IMR-90 (cell line): ENCODE data around the gene RNF43. TPM values are rescaled to one million over a fixed set of nuclear protein-coding genes. Genes with fewer than 3 reads are reported as not detected.

ENCODE experiments used
- ATAC-seq: fragments of 200-7000 bp; cut with Tn5 transposase; 2 replicates; pipeline ENCODE4 v1.9.1; 2020; ENCODE audit warnings: low read depth, mild to moderate bottlenecking, moderate library complexity
- BruUV-seq: library from RNA; stranded (reverse); fragments of 400-500 nt; replicated peaks from 2 replicates; lab custom pipeline; 2021; lab: Mats Ljungman, UMichigan
- CTCF ChIA-PET: fragments of 300-600 bp; formaldehyde crosslinking; extraction: SDS; loops from one replicate; lab custom pipeline; 2021; ENCODE audit warnings: antibody characterized with exemption; lab: Yijun Ruan, JAX
- POLR2A ChIA-PET: fragments of 300-600 bp; sonication (Branson Sonifier 250); formaldehyde crosslinking; loops from one replicate; lab custom pipeline; 2022; ENCODE audit warnings: antibody characterized with exemption; ENCODE audit not compliant: unreplicated experiment; lab: Charles Lee
- DNase-seq: peaks from one replicate; pipeline ENCODE4 v3.0.0; 2013
- H2AFZ ChIP-seq: replicated peaks from 2 replicates; pipeline ENCODE3; 2013; ENCODE audit warnings: low read length, mild to moderate bottlenecking; ENCODE audit not compliant: poor library complexity
- H2AK5ac ChIP-seq: 2 replicates; pipeline ENCODE4 v1.6.1; 2013; ENCODE audit warnings: low read depth, low read length, inconsistent platforms
- H2AK9ac ChIP-seq: replicated peaks from 2 replicates; pipeline ENCODE3; 2013; ENCODE audit warnings: mild to moderate bottlenecking, low read depth, low read length, moderate library complexity; ENCODE audit not compliant: poor library complexity
- H2BK120ac ChIP-seq: 2 replicates; pipeline ENCODE4 v1.6.1; 2013; ENCODE audit warnings: low read depth, low read length, inconsistent platforms
- H2BK15ac ChIP-seq: 3 replicates; pipeline ENCODE4 v1.6.1; 2013; ENCODE audit warnings: low read depth, low read length, inconsistent platforms
- H2BK20ac ChIP-seq: 2 replicates; pipeline ENCODE4 v1.6.1; 2013; ENCODE audit warnings: low read depth, mild to moderate bottlenecking, inconsistent platforms, low read length, moderate library complexity
- H2BK5ac ChIP-seq: 2 replicates; pipeline ENCODE4 v1.6.1; 2013; ENCODE audit warnings: mild to moderate bottlenecking, low read depth, low read length, inconsistent platforms; ENCODE audit not compliant: poor library complexity, severe bottlenecking
- H3K14ac ChIP-seq: replicated peaks from 2 replicates; pipeline ENCODE4 v1.6.1; 2013; ENCODE audit warnings: low read depth, low read length, inconsistent platforms
- H3K18ac ChIP-seq: 2 replicates; pipeline ENCODE4 v1.6.1; 2013; ENCODE audit warnings: low read depth, low read length, control low read depth
- H3K23ac ChIP-seq: 2 replicates; pipeline ENCODE4 v1.6.1; 2013; ENCODE audit warnings: low read depth, low read length, inconsistent platforms
- H3K27ac ChIP-seq: 2 replicates; pipeline ENCODE4 v1.5.1; 2013; ENCODE audit warnings: mild to moderate bottlenecking, control low read depth, low read length; ENCODE audit not compliant: insufficient read depth
- H3K27me3 ChIP-seq: 2 replicates; pipeline ENCODE4 v1.6.1; 2013; ENCODE audit warnings: low read length; ENCODE audit not compliant: control insufficient read depth, insufficient read depth
- H3K36me3 ChIP-seq: 2 replicates; pipeline ENCODE4 v1.6.1; 2013; ENCODE audit warnings: low read length, mixed read lengths; ENCODE audit not compliant: control insufficient read depth, insufficient read depth
- H3K4ac ChIP-seq: 2 replicates; pipeline ENCODE4 v1.6.1; 2013; ENCODE audit warnings: low read depth, low read length, inconsistent platforms
- H3K4me1 ChIP-seq: 2 replicates; pipeline ENCODE4 v1.6.1; 2013; ENCODE audit warnings: low read length, mixed read lengths; ENCODE audit not compliant: control insufficient read depth, insufficient read depth
- H3K4me2 ChIP-seq: 2 replicates; pipeline ENCODE4 v1.6.1; 2013; ENCODE audit warnings: low read depth, mild to moderate bottlenecking, control low read depth, low read length, moderate library complexity
- H3K4me3 ChIP-seq: 2 replicates; pipeline ENCODE4 v1.5.1; 2013; ENCODE audit warnings: low read depth, mild to moderate bottlenecking, control low read depth, low read length, moderate library complexity; ENCODE audit not compliant: insufficient read depth
- H3K56ac ChIP-seq: 2 replicates; pipeline ENCODE4 v1.6.1; 2013; ENCODE audit warnings: low read length, inconsistent platforms; ENCODE audit not compliant: insufficient read depth; ENCODE audit errors: extremely low read depth
- H3K79me1 ChIP-seq, 2 experiments: 2 replicates each; pipeline ENCODE4 v1.6.1; 2013; ENCODE audit warnings: low read length in 2 of 2, inconsistent platforms in 1 of 2, low read depth in 1 of 2
- H3K9ac ChIP-seq: 2 replicates; pipeline ENCODE4 v1.6.1; 2013; ENCODE audit warnings: low read depth, low read length, control low read depth
- H3K9me1 ChIP-seq: 2 replicates; pipeline ENCODE4 v1.6.1; 2013; ENCODE audit warnings: low read length, inconsistent platforms; ENCODE audit not compliant: insufficient read depth
- H3K9me3 ChIP-seq: 2 replicates; pipeline ENCODE4 v1.6.1; 2013; ENCODE audit warnings: low read length; ENCODE audit not compliant: control insufficient read depth, insufficient read depth
- H4K20me1 ChIP-seq: 2 replicates; pipeline ENCODE4 v1.6.1; 2013; ENCODE audit warnings: low read length, inconsistent platforms; ENCODE audit not compliant: insufficient read depth
- H4K5ac ChIP-seq: 2 replicates; pipeline ENCODE4 v1.6.1; 2013; ENCODE audit warnings: mild to moderate bottlenecking, low read depth, low read length, control low read depth
- H4K8ac ChIP-seq, 2 experiments: 2 replicates each; pipeline ENCODE4 v1.6.1; 2013; ENCODE audit warnings: low read depth in 2 of 2, low read length in 2 of 2, control low read depth in 1 of 2, inconsistent platforms in 1 of 2
- H4K91ac ChIP-seq: 2 replicates; pipeline ENCODE4 v1.6.1; 2013; ENCODE audit warnings: low read depth, low read length, inconsistent platforms; ENCODE audit not compliant: insufficient read depth
- BHLHE40 ChIP-seq: fragments of 150-350 bp; IDR thresholded peaks from 2 replicates; pipeline ENCODE4 v1.6.1; 2016; ENCODE audit warnings: mild to moderate bottlenecking, low read depth, low read length
- CEBPB ChIP-seq: IDR thresholded peaks from 2 replicates; pipeline ENCODE4 v1.6.1; 2012; ENCODE audit warnings: low read depth, low read length, improper control_type of control experiment
- CHD1 ChIP-seq: IDR thresholded peaks from 2 replicates; pipeline ENCODE4 v1.6.1; 2012; ENCODE audit warnings: low read depth, low read length, improper control_type of control experiment
- ELK1 ChIP-seq: fragments of 150-350 bp; IDR thresholded peaks from 2 replicates; pipeline ENCODE4 v1.6.1; 2016; ENCODE audit warnings: low read depth, mild to moderate bottlenecking, low read length, moderate library complexity, borderline replicate concordance
- FOS ChIP-seq: fragments of 150-350 bp; IDR thresholded peaks from 2 replicates; pipeline ENCODE4 v1.6.1; 2016; ENCODE audit warnings: low read depth, low read length
- MAFK ChIP-seq: IDR thresholded peaks from 2 replicates; pipeline ENCODE4 v1.6.1; 2012; ENCODE audit warnings: low read depth, low read length, improper control_type of control experiment
- MAZ ChIP-seq: IDR thresholded peaks from 2 replicates; pipeline ENCODE4 v1.6.1; 2012; ENCODE audit warnings: low read depth, mild to moderate bottlenecking, low read length, improper control_type of control experiment, moderate library complexity, borderline replicate concordance
- MXI1 ChIP-seq: IDR thresholded peaks from 2 replicates; pipeline ENCODE4 v1.6.1; 2012; ENCODE audit warnings: low read depth, mild to moderate bottlenecking, low read length, moderate library complexity, borderline replicate concordance
- NFE2L2 ChIP-seq: fragments of 150-350 bp; IDR thresholded peaks from 2 replicates; pipeline ENCODE4 v1.6.1; 2016; ENCODE audit warnings: low read depth, mild to moderate bottlenecking, low read length
- POLR2A ChIP-seq: IDR thresholded peaks from 2 replicates; pipeline ENCODE4 v1.6.1; 2012; ENCODE audit warnings: mild to moderate bottlenecking, low read depth, low read length
- RAD21 ChIP-seq: IDR thresholded peaks from 2 replicates; pipeline ENCODE4 v1.6.1; 2012; ENCODE audit warnings: low read length, improper control_type of control experiment
- RCOR1 ChIP-seq: IDR thresholded peaks from 2 replicates; pipeline ENCODE4 v1.6.1; 2012; ENCODE audit warnings: mild to moderate bottlenecking, low read length, improper control_type of control experiment; ENCODE audit not compliant: insufficient replicate concordance
- RFX5 ChIP-seq: IDR thresholded peaks from 2 replicates; pipeline ENCODE4 v1.8.0; 2012; ENCODE audit warnings: low read depth, mild to moderate bottlenecking, low read length, moderate library complexity
- SMC3 ChIP-seq: fragments of 150-350 bp; IDR thresholded peaks from 2 replicates; pipeline ENCODE4 v1.6.1; 2016; ENCODE audit warnings: low read depth, mild to moderate bottlenecking, antibody characterized with exemption, low read length, moderate library complexity
- WGBS, 2 experiments: methylation state at CpG; one replicate each; pipeline versions ENCODE4 v1.1.5 to v1.1.7; 2013; ENCODE audit warnings: missing lambda C conversion rate in 2 of 2; ENCODE audit not compliant: insufficient read length in 1 of 2; ENCODE audit errors: extremely low coverage in 2 of 2; 5-methylcytosine and 5-hydroxymethylcytosine counted together
- dilution Hi-C: fragments of 300-500 bp; cut with HindIII; formaldehyde crosslinking; loops from one replicate; pipeline ENCODE4 v1.14.3; 2018; ENCODE audit warnings: low sequenced_read_pairs; ENCODE audit not compliant: unreplicated experiment
- in situ Hi-C: fragments of 300-500 bp; cut with MboI; formaldehyde crosslinking; loops from 3 replicates; pipeline ENCODE4 v1.14.3; 2019; ENCODE audit warnings: low sequenced_read_pairs, inconsistent platforms, mixed read lengths
- intact Hi-C: fragments of 100-400 bp; cut with micrococcal nuclease; formaldehyde crosslinking; loops from 2 replicates; pipeline ENCODE4 v1.10.0; 2022
- polyA plus RNA-seq, 3 experiments: library from polyadenylated mRNA; depleted of rRNA; stranded (reverse); fragments of >200 nt; gene quantifications; 2 replicates each; pipeline ENCODE4 v1.2.3, GENCODE V29; 2012; ENCODE audit warnings: low replicate concordance in 1 of 3
- total RNA-seq: library from RNA; depleted of rRNA; stranded (reverse); fragments of >200 nt; gene quantifications from 2 replicates; pipeline ENCODE4 v1.2.3, GENCODE V29; 2012
- TF ChIP-seq, protein P1 (sequence below): fragments of 150-350 bp; IDR thresholded peaks from 2 replicates; pipeline ENCODE4 v1.6.1; 2017; ENCODE audit warnings: mild to moderate bottlenecking, antibody characterized with exemption, low read length, low read depth

The RNF43 gene
- total and polyA plus RNA-seq, 2 of the 4 experiments (the other 2 are of a cell fraction), result under 0.01 TPM; not detected in 1

DNA sequence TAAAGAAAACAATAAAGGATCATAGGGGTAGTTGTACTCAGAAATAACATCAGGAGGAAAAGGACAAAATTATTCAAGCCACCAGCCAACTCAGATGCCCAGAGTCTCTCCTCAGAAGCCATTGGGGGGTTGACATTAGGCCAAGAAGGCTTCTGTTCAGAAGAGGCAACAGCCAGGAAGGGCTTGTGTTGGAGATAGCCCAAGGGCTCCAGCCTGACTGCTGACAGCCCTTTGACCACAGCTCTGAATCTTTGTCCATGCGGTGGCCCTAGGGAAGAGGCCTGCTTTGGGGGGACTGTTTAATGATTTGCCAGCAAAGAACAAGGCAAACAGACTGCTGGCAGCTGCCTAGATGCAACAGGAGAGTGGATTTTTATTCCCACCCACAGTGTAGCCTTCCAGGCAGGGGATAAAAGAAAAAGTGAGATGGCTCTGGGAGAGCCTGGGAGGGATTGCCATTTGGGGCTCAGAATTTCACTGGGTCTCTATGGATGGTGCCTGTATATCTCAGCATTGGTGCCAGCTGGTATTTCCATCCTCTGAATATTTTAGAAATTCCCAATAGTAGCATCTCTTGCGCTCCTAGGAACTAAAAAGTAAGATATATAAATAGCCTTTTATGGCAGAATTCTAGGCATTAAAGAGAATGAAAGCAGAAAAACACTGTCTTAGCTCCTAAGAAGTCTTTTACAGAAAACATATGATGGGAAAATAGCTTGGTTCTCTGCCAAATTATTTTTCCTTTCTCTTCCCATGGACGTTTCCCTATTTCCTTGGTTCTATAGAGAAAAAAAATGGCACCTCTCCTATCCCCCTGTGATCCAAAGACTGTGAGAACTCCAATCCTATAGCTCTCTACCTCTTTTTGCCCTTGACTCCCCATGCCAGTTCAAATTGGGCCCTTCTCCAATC, 36.0 kb downstream of the RNF43 start:
- H2AK9ac ChIP-seq, result no peak overlapping the region
- no peak overlapping the region for H4K5ac ChIP-seq
- H4K20me1 ChIP-seq, result no peaks in the 10 kb centered on the region
- no peaks in the 10 kb centered on the region for H3K9me3 ChIP-seq
- H3K18ac ChIP-seq, result no peak overlapping the region
- H2BK20ac ChIP-seq, result no peak overlapping the region
- no peak overlapping the region for H3K4me3 ChIP-seq
- intact Hi-C loops, result no loop called here
- in situ Hi-C loops, result no loop called here
- no peak overlapping the region for H3K4ac ChIP-seq
- H2AFZ ChIP-seq, result no peak overlapping the region
- ATAC-seq (no peak), DNase-seq (no peak)
- H3K9ac ChIP-seq, result no peak overlapping the region
- H3K9me1 ChIP-seq, result no peaks in the 10 kb centered on the region
- H3K56ac ChIP-seq, result no peak overlapping the region
- dilution Hi-C loops, result no loop called here
- no peak overlapping the region for H3K27ac ChIP-seq
- POLR2A ChIA-PET, result interaction anchor here (0.7 kb wide), 1 partner anchor 15 kb away, joined by 4 read pairs; no protein-coding TSS in a partner anchor
- no CpG with 5 or more reads among the region's 3 CpGs for WGBS, 2 experiments
- no peak overlapping the region for H2AK5ac ChIP-seq
- BruUV-seq, result no TSS peak
- no peak overlapping the region for H3K14ac ChIP-seq
- H3K23ac ChIP-seq, result no peak overlapping the region
- no peaks in the 10 kb centered on the region for H3K79me1 ChIP-seq
- H2BK15ac ChIP-seq, result no peak overlapping the region
- peaks cover 23% of the 10 kb centered on the region for H3K27me3 ChIP-seq
- H4K8ac ChIP-seq, result no peak overlapping the region
- no peak overlapping the region for H3K4me2 ChIP-seq
- no peak overlapping the region for H4K91ac ChIP-seq
- no peak overlapping the region for H2BK5ac ChIP-seq
- H3K4me1 ChIP-seq, result no peaks in the 10 kb centered on the region
- no peaks in the 10 kb centered on the region for H3K36me3 ChIP-seq
- CTCF ChIA-PET, result interaction anchor here (0.5 kb wide), 1 partner anchor 119 kb away, joined by 5 read pairs; no protein-coding TSS in a partner anchor
- no peak overlapping the region for H2BK120ac ChIP-seq
- TF ChIP-seq CHD1 (no peak), CEBPB (no peak), BHLHE40 (no peak), SMC3 (no peak), RFX5 (no peak), RAD21 (no peak), POLR2A (no peak), ELK1 (no peak), MAZ (no peak), MXI1 (no peak), FOS (no peak), MAFK (no peak), RCOR1 (no peak), NFE2L2 (no peak)
- TF ChIP-seq, protein P1, sequence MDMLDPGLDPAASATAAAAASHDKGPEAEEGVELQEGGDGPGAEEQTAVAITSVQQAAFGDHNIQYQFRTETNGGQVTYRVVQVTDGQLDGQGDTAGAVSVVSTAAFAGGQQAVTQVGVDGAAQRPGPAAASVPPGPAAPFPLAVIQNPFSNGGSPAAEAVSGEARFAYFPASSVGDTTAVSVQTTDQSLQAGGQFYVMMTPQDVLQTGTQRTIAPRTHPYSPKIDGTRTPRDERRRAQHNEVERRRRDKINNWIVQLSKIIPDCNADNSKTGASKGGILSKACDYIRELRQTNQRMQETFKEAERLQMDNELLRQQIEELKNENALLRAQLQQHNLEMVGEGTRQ, result no peak
